GM21717 (cell line): ENCODE measurements around the gene GRAP.

ENCODE experiments used
- ATAC-seq: cut with Tn5 transposase; IDR thresholded peaks from one replicate; pipeline ENCODE4 v1.9.1; 2021; ENCODE audit warnings: mild to moderate bottlenecking, moderate library complexity; ENCODE audit not compliant: unreplicated experiment

The GRAP gene

DNA sequence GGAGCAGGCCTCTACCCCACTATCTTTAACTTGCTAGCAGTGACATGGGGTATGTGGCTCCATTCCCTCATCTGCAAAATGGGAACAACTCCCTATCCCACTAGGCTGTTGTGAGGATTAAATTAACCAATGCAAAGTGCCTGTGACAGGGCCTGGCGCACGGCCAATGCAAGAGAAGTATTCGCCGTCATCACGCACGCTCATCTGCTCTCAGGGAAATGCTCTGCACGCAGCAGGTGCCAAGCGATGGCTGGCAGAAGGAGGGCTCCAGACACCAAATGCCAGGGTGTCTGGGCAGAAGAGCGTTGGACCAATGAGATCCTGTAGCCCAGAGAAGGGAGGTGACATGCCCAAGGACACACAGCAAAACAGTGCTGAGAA is 59.5 kb downstream of the GRAP start:
- no peak for ATAC-seq

DNA sequence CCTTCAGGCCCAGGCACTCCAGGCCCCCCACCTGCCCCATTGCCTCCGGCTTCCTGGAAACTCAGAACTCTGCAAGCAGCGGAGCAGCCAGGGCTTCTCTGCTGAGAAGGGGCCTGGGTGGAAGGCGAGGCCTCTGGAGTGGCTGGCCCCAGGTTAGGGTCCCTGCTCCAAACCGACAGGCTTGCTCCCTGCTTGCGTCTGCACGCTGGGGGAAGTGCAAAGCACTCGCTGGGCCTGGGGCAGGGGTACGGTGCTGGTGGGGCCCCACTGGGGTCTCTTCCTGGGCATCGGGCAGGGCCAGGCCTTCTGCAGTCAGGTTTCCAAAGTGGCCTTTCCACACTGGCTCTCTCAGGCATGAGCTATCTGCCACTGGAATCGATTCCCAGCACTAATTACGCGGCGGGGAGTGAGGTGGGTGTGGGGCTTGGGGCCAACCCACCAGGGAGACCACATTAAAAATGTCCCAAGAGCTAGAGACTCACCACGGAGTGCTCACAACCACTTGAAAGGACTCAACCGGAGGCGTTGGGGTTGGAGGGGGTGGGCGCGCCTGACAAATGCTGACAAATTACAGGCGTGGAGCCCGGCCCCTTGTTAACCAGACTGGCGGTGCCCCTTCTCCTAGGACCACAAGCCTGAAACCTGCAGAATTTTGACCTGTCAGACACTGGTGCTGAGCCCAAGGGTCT is 60.1 kb downstream of the GRAP start:
- ATAC-seq: no peak

DNA sequence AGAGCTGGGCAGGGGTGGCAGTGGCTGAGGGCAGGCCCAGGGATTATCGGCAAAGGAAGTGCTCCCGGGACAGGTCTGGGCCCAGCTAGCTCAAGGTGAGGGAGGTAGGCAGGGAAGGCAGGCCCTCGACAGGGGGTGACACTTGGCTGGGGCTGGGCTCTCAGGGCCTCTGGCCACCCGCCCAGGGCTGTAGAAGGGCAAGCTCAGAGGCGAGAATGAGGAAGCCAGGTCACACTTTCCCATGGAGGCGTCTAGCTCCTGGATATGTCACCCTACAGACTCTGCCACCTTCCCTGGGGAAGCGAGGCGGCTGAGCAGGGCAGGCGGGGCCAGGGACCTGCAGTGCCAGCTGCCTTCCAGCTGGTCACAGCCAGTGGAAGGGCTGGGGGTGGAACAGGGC is 61.3 kb downstream of the GRAP start:
- no peak for ATAC-seq

- ATAC-seq: no peak
Observed at GRCh38 chr17:18984273-18985114, 62.3 kb downstream of the GRAP start.

DNA sequence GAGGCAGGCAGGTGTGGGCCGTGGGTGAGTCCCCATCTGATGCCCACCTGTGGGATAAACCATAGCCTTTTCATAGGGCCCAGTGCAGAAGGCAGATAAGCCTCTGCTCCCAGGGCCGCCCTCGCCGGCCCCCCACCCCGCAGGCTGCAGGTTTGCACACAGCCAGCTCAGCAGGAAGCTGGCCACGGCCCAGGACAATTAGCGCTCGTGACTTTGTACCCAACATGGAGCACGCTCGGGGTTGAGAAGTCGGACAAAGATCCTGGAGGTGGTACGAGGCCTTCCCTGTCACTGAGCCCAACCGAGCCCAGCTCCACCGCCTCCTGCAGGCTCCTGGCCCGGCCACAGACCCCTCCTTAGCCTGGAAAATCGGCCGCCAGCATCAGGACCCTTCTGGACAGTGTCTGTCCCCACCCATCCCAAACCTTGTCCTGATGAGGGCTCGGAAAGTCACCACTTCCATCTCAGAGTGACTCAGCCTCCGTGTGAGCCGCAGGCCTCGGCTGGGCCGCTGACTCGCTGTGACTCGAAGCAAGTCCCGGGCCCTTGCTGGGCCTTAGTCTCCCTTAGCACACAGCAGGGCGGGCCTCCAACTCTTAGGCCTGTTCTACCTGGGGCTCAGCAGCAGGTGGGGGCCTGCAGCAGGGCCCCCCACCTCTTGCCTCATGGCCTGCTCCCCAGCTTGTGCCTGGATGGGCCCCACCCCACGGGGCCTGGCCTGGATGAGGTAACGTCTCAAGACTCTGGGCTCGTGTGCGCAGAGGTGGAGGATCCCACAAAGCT is 64.9 kb downstream of the GRAP start:
- no peak for ATAC-seq

- ATAC-seq: no peak
Observed at GRCh38 chr17:18981335-18981641, 65.5 kb downstream of the GRAP start.

GRCh38 chr17:18980682-18981334 is 65.9 kb downstream of the GRAP start:
- ATAC-seq: no peak

- ATAC-seq: no peak
Observed at GRCh38 chr17:18978655-18979054, 68.1 kb downstream of the GRAP start.

DNA sequence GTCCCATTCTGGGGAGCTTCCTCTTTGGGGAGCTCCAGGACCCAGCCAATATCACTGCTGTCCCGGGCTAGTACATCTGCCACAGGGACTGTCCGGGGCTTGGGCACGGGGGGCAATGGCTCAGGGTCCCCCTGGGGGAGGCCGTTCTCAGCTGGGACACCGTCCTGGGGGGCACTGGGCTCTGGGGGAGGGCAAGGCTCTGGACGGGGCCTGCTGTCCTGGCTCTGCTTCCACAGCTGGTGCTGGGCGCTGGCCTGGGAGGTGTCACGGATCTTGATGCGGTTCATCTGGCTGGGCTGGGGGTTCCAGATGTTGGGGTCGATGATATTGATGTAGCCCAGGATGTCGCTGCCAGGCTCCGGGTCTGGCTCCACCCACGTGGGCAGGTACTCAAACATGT is 68.7 kb downstream of the GRAP start:
- ATAC-seq: no peak

DNA sequence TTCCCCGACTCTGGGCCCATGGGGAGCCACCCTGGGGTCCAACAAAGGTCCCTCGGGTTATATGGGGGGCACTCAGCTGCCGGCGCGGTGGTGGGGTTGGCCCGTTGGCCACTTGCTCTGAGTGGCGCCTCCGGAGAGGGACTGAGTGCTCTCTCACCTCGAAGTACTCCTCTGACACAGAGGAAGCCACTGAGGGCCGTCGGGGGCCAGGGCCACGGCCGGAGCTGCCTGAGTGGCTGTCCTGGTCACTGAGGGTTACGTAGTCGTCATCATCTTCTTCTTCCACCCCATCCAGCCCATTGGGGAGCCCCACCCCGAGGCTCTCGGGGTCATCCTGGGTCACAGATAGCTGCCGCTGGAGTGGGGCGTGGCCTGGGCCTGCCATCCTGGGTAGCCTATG is 69.1 kb downstream of the GRAP start:
- no peak for ATAC-seq

- no peak for ATAC-seq
Observed at GRCh38 chr17:18977021-18977420, 69.7 kb downstream of the GRAP start.

GRCh38 chr17:18976201-18976600 is 70.6 kb downstream of the GRAP start:
- ATAC-seq: no peak

- ATAC-seq: no peak
Observed at GRCh38 chr17:18975597-18975996, 71.2 kb downstream of the GRAP start.

DNA sequence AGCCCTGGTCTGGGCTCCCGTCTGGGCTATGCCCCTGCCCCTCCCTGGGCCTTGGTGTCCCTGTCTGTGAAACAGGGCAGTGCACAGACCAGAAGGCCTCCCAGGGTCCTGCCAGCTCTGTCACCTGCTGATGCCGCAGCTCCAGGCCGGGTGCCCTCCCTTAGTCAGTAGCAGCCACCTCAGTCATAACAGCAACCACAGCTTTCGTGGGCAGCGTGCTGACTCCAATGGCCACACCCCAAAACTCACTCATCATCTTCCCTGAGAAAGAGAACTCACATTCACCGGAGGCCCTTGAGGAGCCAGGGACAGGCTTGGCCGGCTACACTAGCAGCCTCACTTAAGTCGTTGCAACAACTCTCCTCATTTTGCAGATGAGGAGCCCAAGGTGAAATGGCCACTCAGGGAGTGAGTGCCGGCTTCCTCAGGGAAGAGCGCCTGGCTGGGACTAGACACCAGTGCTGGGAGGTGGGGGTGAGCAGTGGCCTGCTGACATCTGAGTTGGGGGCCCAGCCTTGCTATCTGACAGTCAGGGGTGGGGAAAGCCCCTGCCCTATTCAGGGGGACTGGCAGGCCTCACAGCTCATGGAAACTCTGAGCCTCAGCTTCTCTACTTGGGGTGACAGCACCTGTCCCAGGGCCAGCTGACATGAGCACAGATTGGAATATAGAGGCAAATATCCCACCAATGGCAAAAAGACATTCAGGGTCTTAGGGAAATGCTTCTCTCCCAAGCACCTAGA is 72.2 kb downstream of the GRAP start:
- ATAC-seq: no peak

- ATAC-seq: no peak
Observed at GRCh38 chr17:18971801-18972200, 75.0 kb downstream of the GRAP start.
